Ureter (tissue), 1 donor: ENCODE data around the gene CLMN. TPM values are rescaled to one million over a fixed set of nuclear protein-coding genes. Genes with fewer than 3 reads are reported as not detected.
"Not testable (repeated sequence)": the region's sequence is repeated elsewhere in the genome, so short reads cannot be mapped to it uniquely, and the experiment has no call there.

Experiments used
- DNase-seq: peaks from one replicate; pipeline ENCODE4 v3.0.0-alpha.2; 2020; ENCODE audit warnings: low spot score
- total RNA-seq: library from RNA; stranded (reverse); gene quantifications from one replicate; pipeline ENCODE4 v1.2.4, GENCODE V29; 2023
- donor health status: DM: yes; HTN: yes; CAD: no.

The CLMN gene
- total RNA-seq, 1 donor from 2014 or later, result 91.9 TPM

GRCh38 chr14:95140060-95140858, 179.4 kb downstream of the CLMN start:
- no peak for DNase-seq

GRCh38 chr14:95138876-95139275, 180.8 kb downstream of the CLMN start:
- no peak for DNase-seq

GRCh38 chr14:95138455-95138854, 181.3 kb downstream of the CLMN start:
- not testable (repeated sequence) for DNase-seq

- DNase-seq, result no peak
Observed at GRCh38 chr14:95137804-95138167, 181.9 kb downstream of the CLMN start.

GRCh38 chr14:95137164-95137803, 182.4 kb downstream of the CLMN start:
- DNase-seq, result no peak

GRCh38 chr14:95136631-95137030, 183.1 kb downstream of the CLMN start:
- no peak for DNase-seq

- no peak for DNase-seq
Observed at GRCh38 chr14:95134304-95134933, 185.3 kb downstream of the CLMN start.

GRCh38 chr14:95133282-95133681, 186.4 kb downstream of the CLMN start:
- no peak for DNase-seq

- no peak for DNase-seq
Observed at GRCh38 chr14:95132760-95133159, 186.9 kb downstream of the CLMN start.

Other genes with a start within 250 kb of the CLMN start
- gene DICER1, start 162.4 kb downstream of the CLMN start, total RNA-seq, result 109 TPM
- 14.4 TPM for gene SYNE3, start 196.7 kb upstream of the CLMN start, total RNA-seq
- 35.9 TPM for gene GLRX5, start 215.1 kb upstream of the CLMN start, total RNA-seq